Sigmoid colon (tissue), 7 donors: Measurements from ENCODE around the gene ING5. TPM values are rescaled to one million over a fixed set of nuclear protein-coding genes. Genes with fewer than 3 reads are reported as not detected.

Experiments
- DNase-seq: peaks from one replicate; pipeline ENCODE4 v3.0.0-alpha.2; 2019
- H3K27ac ChIP-seq, 4 donors: fragments of 200-600 bp; sonication (generic); one replicate each; pipeline ENCODE4 v1.5.1; 2016 to 2019; ENCODE audit warnings: mild to moderate bottlenecking in 1 of 4
- H3K27me3 ChIP-seq, 3 donors: fragments of 200-600 bp; sonication (generic); one replicate each; pipeline ENCODE4 v1.5.1; 2019; ENCODE audit warnings: mild to moderate bottlenecking in 1 of 3
- H3K36me3 ChIP-seq, 4 donors: fragments of 200-600 bp; sonication (generic); one replicate each; pipeline ENCODE4 v1.5.1; 2016 to 2019
- H3K4me1 ChIP-seq, 4 donors: fragments of 200-600 bp; sonication (generic); one replicate each; pipeline ENCODE4 v1.5.1; 2017 to 2019
- H3K4me3 ChIP-seq, 4 donors: fragments of 200-600 bp; sonication (generic); one replicate each; pipeline ENCODE4 v1.5.1; 2017 to 2019; ENCODE audit warnings: mild to moderate bottlenecking in 2 of 4, moderate library complexity in 1 of 4
- H3K9me3 ChIP-seq, 4 donors: fragments of 200-600 bp in 3 of 4; sonication (generic) in 3 of 4; one replicate each; pipeline versions ENCODE4 v1.5.1 to v1.6.1; 2013 to 2019
- CTCF ChIP-seq, 4 experiments: fragments of 450-650 bp in 3 of 4; fragments of 200-600 bp in 1 of 4; IDR thresholded peaks; one replicate each; pipeline ENCODE4 v1.5.1; 2016 to 2019; ENCODE audit warnings: antibody characterized with exemption in 4 of 4, mild to moderate bottlenecking in 3 of 4, moderate library complexity in 2 of 4
- EP300 ChIP-seq, 4 donors: sonication (generic); formaldehyde crosslinking; IDR thresholded peaks; one replicate each; pipeline ENCODE4 v1.6.1; 2017; ENCODE audit warnings: antibody characterized with exemption in 4 of 4
- POLR2A ChIP-seq, 2 donors: fragments of 450-650 bp; IDR thresholded peaks; one replicate each; pipeline ENCODE4 v1.6.1; 2016; ENCODE audit warnings: antibody characterized with exemption in 2 of 2, mild to moderate bottlenecking in 2 of 2, moderate library complexity in 2 of 2
- POLR2AphosphoS5 ChIP-seq, 4 donors: sonication (generic); formaldehyde crosslinking; IDR thresholded peaks; one replicate each; pipeline ENCODE4 v1.6.1; 2017; ENCODE audit warnings: antibody characterized with exemption in 4 of 4
- WGBS, 2 donors: extraction: QIAGEN DNeasy Blood & Tissue Kit; methylation state at CpG; one replicate each; pipeline ENCODE4 v1.1.7; 2013; 5-methylcytosine and 5-hydroxymethylcytosine counted together
- intact Hi-C: fragments of 100-400 bp; cut with DNase I; formaldehyde crosslinking; loops from one replicate; pipeline ENCODE4 v1.15.1; 2023
- polyA plus RNA-seq, 3 donors: library from polyadenylated mRNA; stranded (reverse); fragments of 200-250 nt; gene quantifications; one replicate each; pipeline ENCODE4 v1.2.3, GENCODE V29; 2013
- total RNA-seq, 4 donors: library from RNA; depleted of rRNA; stranded (reverse); fragments of >200 nt; gene quantifications; one replicate each; pipeline ENCODE4 v1.1.0, GENCODE V29; 2016
- donor health status: healthy with polysubstance abuse.
- donor health status: Bipolar disorder and iron deficiency.
- donor health status: healthy.

The ING5 gene
- total and polyA plus RNA-seq, 7 donors, result 9.6 to 49.8 (median 27.1) TPM

GRCh38 chr2:241777170-241777685 lies 75.4 kb downstream of the ING5 start:
- no peaks in the 10 kb centered on the region for H3K4me1 ChIP-seq
- no peaks in the 10 kb centered on the region for H3K36me3 ChIP-seq
- DNase-seq, result peak; percentile 34
- H3K27me3 ChIP-seq, result peaks cover 0 to 52% (median 40%) of the 10 kb centered on the region in 3 donors
- WGBS, 2 donors, result 12 to 65% methylated on average over 22 of the region's 22 CpGs
- no peak overlapping the region for H3K4me3 ChIP-seq
- no peak for TF ChIP-seq POLR2A (IDR thresholded peaks at IDR 0.05)
- no peak for TF ChIP-seq EP300 (IDR thresholded peaks at IDR 0.05)
- TF ChIP-seq POLR2AphosphoS5 (IDR thresholded peaks at IDR 0.05), result no peak
- no peak for TF ChIP-seq CTCF (IDR thresholded peaks at IDR 0.05)
- no peaks in the 10 kb centered on the region for H3K9me3 ChIP-seq
- intact Hi-C loops, result no loop called here
- H3K27ac ChIP-seq, result no peak overlapping the region

- H3K9me3 ChIP-seq, result no peaks in the 10 kb centered on the region
- peaks cover 0 to 44% (median 35%) of the 10 kb centered on the region in 3 donors for H3K27me3 ChIP-seq
- intact Hi-C loops, result no loop called here
- 14 to 68% methylated on average over 21 of the region's 21 CpGs for WGBS, 2 donors
- no peak overlapping the region for H3K4me3 ChIP-seq
- TF ChIP-seq CTCF (IDR thresholded peaks at IDR 0.05) (no peak), EP300 (IDR thresholded peaks at IDR 0.05) (no peak), POLR2A (IDR thresholded peaks at IDR 0.05) (no peak), POLR2AphosphoS5 (IDR thresholded peaks at IDR 0.05) (no peak)
- no peak overlapping the region for H3K27ac ChIP-seq
- H3K4me1 ChIP-seq, result no peaks in the 10 kb centered on the region
- H3K36me3 ChIP-seq, result no peaks in the 10 kb centered on the region
- peak; percentile 46 for DNase-seq
Measured at GRCh38 chr2:241777686-241778627, 76.1 kb downstream of the ING5 start.

Other genes with a start within 250 kb of the ING5 start
- 100 to 1,000 TPM; 125 to 266 (median 178) TPM for gene STK25, start 193.5 kb upstream of the ING5 start, total RNA-seq
- gene STK25, start 193.5 kb upstream of the ING5 start, polyA plus RNA-seq, result 100 to 1,000 TPM in 1 of 3 donors, 10 to 100 TPM in 2; 77.7 to 135 (median 79.3) TPM
- 100 to 1,000 TPM in 1 of 4 donors, 10 to 100 TPM in 3; 46.6 to 112 (median 81.0) TPM for gene BOK, start 143.3 kb upstream of the ING5 start, total RNA-seq
- gene BOK, start 143.3 kb upstream of the ING5 start, polyA plus RNA-seq, result 10 to 100 TPM in 1 of 3 donors, 1 to 10 TPM in 2; 6.2 to 12.7 (median 8.4) TPM
- gene THAP4, start 64.9 kb upstream of the ING5 start, total RNA-seq, result 10 to 100 TPM; 28.9 to 44.7 (median 38.4) TPM
- 100 to 1,000 TPM in 2 of 3 donors, 10 to 100 TPM in 1; 69.3 to 112 (median 109) TPM for gene THAP4, start 64.9 kb upstream of the ING5 start, polyA plus RNA-seq
- 10 to 100 TPM; 35.2 to 69.8 (median 45.2) TPM for gene ATG4B, start 64.3 kb upstream of the ING5 start, total RNA-seq
- gene ATG4B, start 64.3 kb upstream of the ING5 start, polyA plus RNA-seq, result 10 to 100 TPM; 27.6 to 70.7 (median 29.4) TPM
- gene DTYMK, start 15.2 kb upstream of the ING5 start, total RNA-seq, result 10 to 100 TPM in 2 of 4 donors, 1 to 10 TPM in 2; 7.4 to 13.8 (median 10.8) TPM
- gene DTYMK, start 15.2 kb upstream of the ING5 start, polyA plus RNA-seq, result 10 to 100 TPM; 18.6 to 53.0 (median 23.8) TPM
- 10 to 100 TPM; 10.7 to 26.9 (median 13.3) TPM for gene D2HGDH, start 32.6 kb downstream of the ING5 start, total RNA-seq
- gene D2HGDH, start 32.6 kb downstream of the ING5 start, polyA plus RNA-seq, result 10 to 100 TPM in 1 of 3 donors, 1 to 10 TPM in 2; 6.0 to 36.9 (median 8.6) TPM
- under 1 TPM in 2 of 4 donors, not detected in 2; 0.33 to 0.68 TPM for gene GAL3ST2, start 74.8 kb downstream of the ING5 start, total RNA-seq
- 10 to 100 TPM in 1 of 3 donors, 1 to 10 TPM in 2; 3.0 to 13.6 (median 4.2) TPM for gene GAL3ST2, start 74.8 kb downstream of the ING5 start, polyA plus RNA-seq
- gene NEU4, start 107.2 kb downstream of the ING5 start, total RNA-seq, result 1 to 10 TPM in 1 of 4 donors, under 1 TPM in 2, not detected in 1; 0.36 to 3.6 (median 0.49) TPM
- gene NEU4, start 107.2 kb downstream of the ING5 start, polyA plus RNA-seq, result 10 to 100 TPM; 16.3 to 66.1 (median 39.1) TPM
- under 1 TPM in 3 of 4 donors, not detected in 1; 0.14 to 0.99 (median 0.36) TPM for gene PDCD1, start 156.9 kb downstream of the ING5 start, total RNA-seq
- 1 to 10 TPM in 1 of 3 donors, not detected in 2; 3.2 TPM for gene PDCD1, start 156.9 kb downstream of the ING5 start, polyA plus RNA-seq
- under 1 TPM in 1 of 4 donors, not detected in 3; 0.16 TPM for gene RTP5, start 167.7 kb downstream of the ING5 start, total RNA-seq
- gene RTP5, start 167.7 kb downstream of the ING5 start, polyA plus RNA-seq, result under 1 TPM in 1 of 3 donors, not detected in 2; 0.19 TPM